IPS-18c (cell line): ENCODE measurements around the gene TGM4.
"Not testable (repeated sequence)": the region's sequence is repeated elsewhere in the genome, so short reads cannot be mapped to it uniquely, and the experiment has no call there.

ENCODE experiments used
- H3K4me3 ChIP-seq: 2 replicates; pipeline ENCODE4 v1.7.0; 2013; ENCODE audit warnings: low read depth, mild to moderate bottlenecking, low read length, moderate library complexity; ENCODE audit not compliant: insufficient read depth
- H3K9me3 ChIP-seq: one replicate; pipeline ENCODE4 v1.6.1; 2013; ENCODE audit warnings: mild to moderate bottlenecking, low read length, moderate library complexity; ENCODE audit not compliant: control insufficient read depth, insufficient read depth

Gene TGM4

GRCh38 chr3:44927371-44927770 is 53.0 kb downstream of the TGM4 start:
- H3K4me3 ChIP-seq, result no peak overlapping the region
- no peaks in the 10 kb centered on the region for H3K9me3 ChIP-seq

GRCh38 chr3:44929782-44930181 is 55.4 kb downstream of the TGM4 start:
- no peak overlapping the region for H3K4me3 ChIP-seq
- H3K9me3 ChIP-seq, result no peaks in the 10 kb centered on the region

GRCh38 chr3:44930911-44931310 is 56.5 kb downstream of the TGM4 start:
- Histone ChIP-seq H3K9me3 (no peaks in the 10 kb centered on the region), H3K4me3 (no peak overlapping the region)

GRCh38 chr3:44931791-44932190 is 57.4 kb downstream of the TGM4 start:
- no peak overlapping the region for H3K4me3 ChIP-seq

GRCh38 chr3:44932271-44932670 is 57.9 kb downstream of the TGM4 start:
- Histone ChIP-seq H3K9me3 (no peaks in the 10 kb centered on the region), H3K4me3 (no peak overlapping the region)

More at GRCh38 chr3:44931791-44932190, 57.4 kb downstream of the TGM4 start:
- no peaks in the 10 kb centered on the region for H3K9me3 ChIP-seq

GRCh38 chr3:44932986-44933944 is 58.9 kb downstream of the TGM4 start:
- H3K9me3 ChIP-seq, result no peaks in the 10 kb centered on the region
- no peak overlapping the region for H3K4me3 ChIP-seq

GRCh38 chr3:44939581-44940036 is 65.2 kb downstream of the TGM4 start:
- Histone ChIP-seq H3K4me3 (no peak overlapping the region), H3K9me3 (no peaks in the 10 kb centered on the region)

GRCh38 chr3:44942202-44942921 is 68.0 kb downstream of the TGM4 start:
- Histone ChIP-seq H3K9me3 (no peaks in the 10 kb centered on the region), H3K4me3 (no peak overlapping the region)

- H3K9me3 ChIP-seq, result no peaks in the 10 kb centered on the region
- no peak overlapping the region for H3K4me3 ChIP-seq
Measured at GRCh38 chr3:44948239-44948638, 73.8 kb downstream of the TGM4 start.

- H3K9me3 ChIP-seq, result not testable (repeated sequence)
Measured at GRCh38 chr3:44949770-44950169, 75.4 kb downstream of the TGM4 start.

GRCh38 chr3:44950275-44950734 is 75.9 kb downstream of the TGM4 start:
- H3K4me3 ChIP-seq, result no peak overlapping the region

More at GRCh38 chr3:44949770-44950169, 75.4 kb downstream of the TGM4 start:
- H3K4me3 ChIP-seq, result not testable (repeated sequence)

GRCh38 chr3:44952689-44953088 is 78.3 kb downstream of the TGM4 start:
- Histone ChIP-seq H3K4me3 (no peak overlapping the region), H3K9me3 (no peaks in the 10 kb centered on the region)

More at GRCh38 chr3:44950275-44950734, 75.9 kb downstream of the TGM4 start:
- H3K9me3 ChIP-seq, result no peaks in the 10 kb centered on the region

GRCh38 chr3:44954304-44954703 is 79.9 kb downstream of the TGM4 start:
- Histone ChIP-seq H3K9me3 (no peaks in the 10 kb centered on the region), H3K4me3 (no peak overlapping the region)

- H3K4me3 ChIP-seq, result no peak overlapping the region
Measured at GRCh38 chr3:44954962-44955361, 80.6 kb downstream of the TGM4 start.

GRCh38 chr3:44955917-44956316 is 81.5 kb downstream of the TGM4 start:
- H3K9me3 ChIP-seq, result no peaks in the 10 kb centered on the region
- no peak overlapping the region for H3K4me3 ChIP-seq

More at GRCh38 chr3:44954962-44955361, 80.6 kb downstream of the TGM4 start:
- no peaks in the 10 kb centered on the region for H3K9me3 ChIP-seq

- H3K4me3 ChIP-seq, result no peak overlapping the region
- no peaks in the 10 kb centered on the region for H3K9me3 ChIP-seq
Measured at GRCh38 chr3:44957986-44958385, 83.6 kb downstream of the TGM4 start.

- Histone ChIP-seq H3K9me3 (no peaks in the 10 kb centered on the region), H3K4me3 (no peak overlapping the region)
Measured at GRCh38 chr3:44958386-44958785, 84.0 kb downstream of the TGM4 start.
